K562 (cell line): ENCODE measurements around the gene ATOSA. TPM values are rescaled to one million over a fixed set of nuclear protein-coding genes. Genes with fewer than 3 reads are reported as not detected.

ENCODE experiments used
- SAP30 ChIP-seq: fragments of 200-600 bp; sonication (generic); IDR thresholded peaks from 2 replicates; pipeline ENCODE4 v1.6.1; 2012; ENCODE audit warnings: borderline replicate concordance, low read depth, mild to moderate bottlenecking, moderate library complexity, low read length, control low read depth, inconsistent platforms; ENCODE audit not compliant: insufficient read depth, poor library complexity, severe bottlenecking
- TAF7 ChIP-seq: fragments of 450-650 bp; IDR thresholded peaks from 2 replicates; pipeline ENCODE4 v1.6.1; 2016; ENCODE audit warnings: missing genetic modification characterization, missing compliant biosample characterization
- ZNF174 ChIP-seq: fragments of 250-450 bp; sonication (Bioruptor Pico); IDR thresholded peaks from 2 replicates; pipeline ENCODE4 v1.4.0; 2020; ENCODE audit warnings: mild to moderate bottlenecking
- ZNF699 ChIP-seq: fragments of 250-450 bp; sonication (Bioruptor Pico); IDR thresholded peaks from 2 replicates; pipeline ENCODE4 v1.8.0; 2021; ENCODE audit warnings: mild to moderate bottlenecking, moderate library complexity; ENCODE audit not compliant: insufficient replicate concordance
- polyA plus RNA-seq, 8 experiments: library from polyadenylated mRNA; depleted of rRNA in 4 of 8; stranded (reverse) in 5 of 8; unstranded in 3 of 8; fragments of >200 nt; fragmentation: Nextera tagmentation in 2 of 8; fragmentation: Illumina TruSeq in 1 of 8; extraction: Ambion mirVana in 2 of 8; extraction: Trizol in 1 of 8; gene quantifications; 2 replicates each; pipeline versions ENCODE4 v1.2.1 to v1.2.3, GENCODE V29; 2011 to 2014; ENCODE audit warnings: inconsistent platforms in 1 of 8, missing spikeins in 1 of 8
- total RNA-seq, 7 experiments: library from RNA; depleted of rRNA in 6 of 7; stranded (reverse); fragments of >200 nt in 6 of 7; fragmentation: Illumina TruSeq in 2 of 7; extraction: Trizol in 2 of 7; gene quantifications; 2 replicates each; pipeline versions ENCODE4 v1.2.1 to v1.2.3, GENCODE V29; 2011 to 2021; ENCODE audit warnings: low replicate concordance in 1 of 7
- TF ChIP-seq, protein P1 (sequence below), 3 experiments: fragments of 200-800 bp in 1 of 3; fragments of 250-450 bp in 1 of 3; fragments of 450-650 bp in 1 of 3; sonication (Bioruptor Pico) in 1 of 3; sonication (Bioruptor generic) in 1 of 3; formaldehyde crosslinking in 1 of 3; IDR thresholded peaks; 2 replicates each; pipeline versions ENCODE4 v1.6.1 to v1.8.0; 2016 to 2022; ENCODE audit warnings: mild to moderate bottlenecking in 2 of 3, missing genetic modification characterization in 2 of 3, missing compliant biosample characterization in 1 of 3, moderate library complexity in 1 of 3

The ATOSA gene
- total and polyA plus RNA-seq, 9 of the 15 experiments (the other 6 are each of a cell fraction or from before 2014, with no cell fraction given): 2.0 to 6.1 (median 3.9) TPM

DNA sequence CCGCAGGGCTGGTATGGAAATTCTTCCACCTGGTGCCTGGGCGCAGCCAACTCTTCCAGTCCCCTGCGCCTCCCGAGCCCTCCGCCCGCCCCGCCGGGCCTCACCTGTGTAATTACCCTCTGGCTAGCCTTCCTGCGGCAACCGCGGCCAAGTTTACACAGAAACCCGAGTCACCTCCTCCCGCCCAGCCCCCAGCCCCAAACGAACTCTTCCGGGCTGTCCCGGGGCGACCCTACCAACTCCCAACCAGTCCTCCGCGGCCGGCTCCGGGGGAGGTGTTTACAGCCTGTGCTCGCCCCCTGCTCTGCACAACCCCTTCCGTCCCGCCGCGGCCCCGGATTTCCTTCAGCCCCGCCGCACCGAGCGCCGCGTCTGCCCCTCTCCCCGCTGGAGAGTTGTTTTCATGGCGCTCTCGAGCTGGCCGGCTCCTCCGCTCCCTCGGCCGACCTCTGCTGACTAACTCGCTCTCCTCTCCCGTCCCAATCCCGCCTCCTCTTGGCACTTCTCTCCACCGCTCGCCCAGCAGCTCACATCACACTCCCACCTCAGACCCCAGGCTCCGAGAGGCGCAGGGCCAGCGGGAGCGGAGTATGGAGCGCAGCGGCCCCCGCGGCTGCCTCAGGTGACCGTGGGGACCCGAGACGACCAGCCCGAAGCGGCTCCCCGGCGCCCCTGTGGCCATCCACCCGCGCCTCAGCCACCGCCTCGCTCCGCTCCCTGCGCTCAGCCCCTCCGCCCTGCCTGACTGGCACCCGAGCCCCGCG lies 538 bp downstream of the ATOSA start (continued):
- TF ChIP-seq, protein P1, sequence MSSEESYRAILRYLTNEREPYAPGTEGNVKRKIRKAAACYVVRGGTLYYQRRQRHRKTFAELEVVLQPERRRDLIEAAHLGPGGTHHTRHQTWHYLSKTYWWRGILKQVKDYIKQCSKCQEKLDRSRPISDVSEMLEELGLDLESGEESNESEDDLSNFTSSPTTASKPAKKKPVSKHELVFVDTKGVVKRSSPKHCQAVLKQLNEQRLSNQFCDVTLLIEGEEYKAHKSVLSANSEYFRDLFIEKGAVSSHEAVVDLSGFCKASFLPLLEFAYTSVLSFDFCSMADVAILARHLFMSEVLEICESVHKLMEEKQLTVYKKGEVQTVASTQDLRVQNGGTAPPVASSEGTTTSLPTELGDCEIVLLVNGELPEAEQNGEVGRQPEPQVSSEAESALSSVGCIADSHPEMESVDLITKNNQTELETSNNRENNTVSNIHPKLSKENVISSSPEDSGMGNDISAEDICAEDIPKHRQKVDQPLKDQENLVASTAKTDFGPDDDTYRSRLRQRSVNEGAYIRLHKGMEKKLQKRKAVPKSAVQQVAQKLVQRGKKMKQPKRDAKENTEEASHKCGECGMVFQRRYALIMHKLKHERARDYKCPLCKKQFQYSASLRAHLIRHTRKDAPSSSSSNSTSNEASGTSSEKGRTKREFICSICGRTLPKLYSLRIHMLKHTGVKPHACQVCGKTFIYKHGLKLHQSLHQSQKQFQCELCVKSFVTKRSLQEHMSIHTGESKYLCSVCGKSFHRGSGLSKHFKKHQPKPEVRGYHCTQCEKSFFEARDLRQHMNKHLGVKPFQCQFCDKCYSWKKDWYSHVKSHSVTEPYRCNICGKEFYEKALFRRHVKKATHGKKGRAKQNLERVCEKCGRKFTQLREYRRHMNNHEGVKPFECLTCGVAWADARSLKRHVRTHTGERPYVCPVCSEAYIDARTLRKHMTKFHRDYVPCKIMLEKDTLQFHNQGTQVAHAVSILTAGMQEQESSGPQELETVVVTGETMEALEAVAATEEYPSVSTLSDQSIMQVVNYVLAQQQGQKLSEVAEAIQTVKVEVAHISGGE (CRISPR knock-in tag; IDR thresholded peaks at IDR 0.05): 0 out of 6 replicates have a peak, but pooled peaks of 1 of the 3 experiments have one; percentile 30
- peak; percentile 19; the same call in 1 of the 2 replicates for TF ChIP-seq TAF7 (tag)
- no peak for TF ChIP-seq ZNF174
- no peak for TF ChIP-seq ZNF699 (CRISPR knock-in tag)
- no peak for TF ChIP-seq SAP30
